ENCODE data around the gene PPDPF. TPM values are rescaled to one million over a fixed set of nuclear protein-coding genes. Genes with fewer than 3 reads are reported as not detected.

PPDPF gene
- total RNA-seq, 1 experiment from 2014 or later = 79.7 TPM

DNA sequence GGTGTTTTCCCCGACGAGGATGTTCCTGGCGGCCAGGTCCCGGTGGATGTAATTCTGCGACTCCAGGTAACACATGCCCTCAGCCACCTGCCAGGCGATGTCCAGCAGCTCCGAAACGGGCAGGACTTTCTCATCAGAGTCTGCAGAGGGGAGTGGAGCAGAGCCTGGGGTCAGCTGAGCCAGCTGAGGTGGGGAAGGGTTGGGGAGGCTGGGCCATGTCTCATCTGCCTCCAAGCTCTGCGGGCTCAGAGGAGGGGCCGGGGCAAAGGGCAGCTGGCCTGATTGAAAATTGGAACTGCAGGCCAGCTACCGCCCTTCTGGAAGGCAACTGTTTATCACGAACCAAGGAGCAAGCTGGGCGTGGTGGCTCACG lies 10.2 kb downstream of the PPDPF start:
- Histone ChIP-seq H3K4me3 (ENCODE audit: insufficient read depth, low read depth, low read length) (no peak overlapping the region), H3K27me3 (ENCODE audit: control insufficient read depth, insufficient read depth, low read length) (no peaks in the 10 kb centered on the region), H3K36me3 (replicated peaks; ENCODE audit: control insufficient read depth, insufficient read depth, low read length) (no peaks in the 10 kb centered on the region)
- DNase-seq = peak; percentile 53

- Histone ChIP-seq H3K36me3 (replicated peaks; ENCODE audit: control insufficient read depth, insufficient read depth, low read length) (no peaks in the 10 kb centered on the region), H3K27me3 (ENCODE audit: control insufficient read depth, insufficient read depth, low read length) (no peaks in the 10 kb centered on the region), H3K4me3 (ENCODE audit: insufficient read depth, low read depth, low read length) (no peak overlapping the region)
- peak; percentile 56 for DNase-seq
Observed at GRCh38 chr20:63531686-63532448, 11.3 kb downstream of the PPDPF start.

- Histone ChIP-seq H3K36me3 (replicated peaks; ENCODE audit: control insufficient read depth, insufficient read depth, low read length) (no peaks in the 10 kb centered on the region), H3K27me3 (ENCODE audit: control insufficient read depth, insufficient read depth, low read length) (no peaks in the 10 kb centered on the region), H3K4me3 (ENCODE audit: insufficient read depth, low read depth, low read length) (no peak overlapping the region)
- DNase-seq = peak; percentile 50
Observed at GRCh38 chr20:63532449-63532971, 11.9 kb downstream of the PPDPF start.

DNA sequence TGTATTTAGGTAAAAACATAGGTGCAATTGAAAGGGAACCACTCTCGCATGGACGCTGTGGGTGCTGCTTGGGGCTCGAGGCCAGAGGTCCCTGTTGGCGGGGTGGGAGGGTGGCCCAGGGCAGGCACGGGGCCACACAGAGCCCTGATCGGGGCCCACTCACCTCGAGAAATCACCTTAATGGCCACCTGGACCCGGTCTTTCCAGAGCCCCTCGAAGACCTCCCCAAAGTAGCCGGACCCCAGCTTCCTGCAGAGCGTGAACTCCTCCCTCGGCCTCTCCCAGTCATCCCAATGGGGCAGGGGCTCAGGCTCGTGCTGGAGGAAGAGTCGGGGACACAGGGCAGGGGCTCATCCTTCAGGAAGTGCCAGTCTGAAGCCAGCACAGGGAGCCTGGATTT lies 12.8 kb downstream of the PPDPF start:
- Histone ChIP-seq H3K27me3 (ENCODE audit: control insufficient read depth, insufficient read depth, low read length) (no peaks in the 10 kb centered on the region), H3K36me3 (replicated peaks; ENCODE audit: control insufficient read depth, insufficient read depth, low read length) (no peaks in the 10 kb centered on the region), H3K4me3 (ENCODE audit: insufficient read depth, low read depth, low read length) (no peak overlapping the region)
- DNase-seq = peak; percentile 61

GRCh38 chr20:63533871-63534393 lies 13.4 kb downstream of the PPDPF start:
- no peak overlapping the region for H3K4me3 ChIP-seq (ENCODE audit: insufficient read depth, low read depth, low read length)
- no peaks in the 10 kb centered on the region for H3K36me3 ChIP-seq (replicated peaks; ENCODE audit: control insufficient read depth, insufficient read depth, low read length)
- no peaks in the 10 kb centered on the region for H3K27me3 ChIP-seq (ENCODE audit: control insufficient read depth, insufficient read depth, low read length)
- DNase-seq = peak; percentile 75

GRCh38 chr20:63534427-63534830 lies 13.9 kb downstream of the PPDPF start:
- Histone ChIP-seq H3K36me3 (replicated peaks; ENCODE audit: control insufficient read depth, insufficient read depth, low read length) (no peaks in the 10 kb centered on the region), H3K4me3 (ENCODE audit: insufficient read depth, low read depth, low read length) (no peak overlapping the region), H3K27me3 (ENCODE audit: control insufficient read depth, insufficient read depth, low read length) (no peaks in the 10 kb centered on the region)
- DNase-seq = peak; percentile 80

DNA sequence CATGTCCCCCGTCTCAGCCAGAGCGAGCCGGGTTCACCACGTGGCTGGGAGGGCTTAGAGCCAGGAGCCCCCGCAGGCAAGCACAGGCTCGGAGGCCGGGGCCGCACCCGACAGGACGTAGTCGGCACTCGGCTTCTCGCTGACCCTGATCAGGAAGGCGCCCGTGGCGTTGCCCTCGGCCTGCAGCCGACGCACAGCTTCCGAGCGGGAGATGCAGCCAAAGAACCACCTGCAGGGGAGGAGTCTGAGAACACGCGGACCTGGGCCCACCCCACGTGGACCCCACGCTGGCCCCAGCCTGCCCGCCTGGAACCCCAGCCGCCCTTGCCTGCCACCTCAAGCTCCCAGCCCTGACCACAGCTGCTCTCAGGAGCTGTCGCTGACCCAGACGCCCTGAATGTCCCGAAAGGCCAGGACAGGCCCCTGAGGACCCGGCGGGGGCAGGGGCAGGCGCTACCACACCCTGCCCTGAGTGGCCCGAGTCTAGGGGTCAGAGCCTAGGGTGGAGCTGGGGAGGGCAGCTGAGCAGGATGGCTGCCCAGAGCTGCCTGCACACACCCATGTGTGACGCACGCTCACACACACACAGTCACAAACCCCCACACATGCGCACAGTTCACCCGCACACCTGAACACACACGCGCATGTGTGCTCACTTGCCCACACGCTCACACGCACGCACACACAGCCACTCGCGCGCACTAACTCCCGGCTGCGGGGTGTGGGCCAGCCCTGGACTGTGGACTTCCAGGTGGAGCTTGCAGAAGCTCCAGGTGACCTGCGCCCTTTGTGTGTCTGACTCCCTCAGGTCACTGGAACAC lies 14.5 kb downstream of the PPDPF start:
- no peak overlapping the region for H3K4me3 ChIP-seq (ENCODE audit: insufficient read depth, low read depth, low read length)
- no peaks in the 10 kb centered on the region for H3K27me3 ChIP-seq (ENCODE audit: control insufficient read depth, insufficient read depth, low read length)
- no peak for DNase-seq
- no peaks in the 10 kb centered on the region for H3K36me3 ChIP-seq (replicated peaks; ENCODE audit: control insufficient read depth, insufficient read depth, low read length)

GRCh38 chr20:63536241-63536977 lies 15.8 kb downstream of the PPDPF start:
- Histone ChIP-seq H3K27me3 (ENCODE audit: control insufficient read depth, insufficient read depth, low read length) (no peaks in the 10 kb centered on the region), H3K36me3 (replicated peaks; ENCODE audit: control insufficient read depth, insufficient read depth, low read length) (no peaks in the 10 kb centered on the region), H3K4me3 (ENCODE audit: insufficient read depth, low read depth, low read length) (no peak overlapping the region)
- DNase-seq = no peak

GRCh38 chr20:63536997-63537524 lies 16.5 kb downstream of the PPDPF start, which contains the start of gene PTK6:
Gene PTK6, minus strand, starts transcription at chr20:63537376. Its CDS starts 62 bp downstream, at chr20:63537314.
- no peaks in the 10 kb centered on the region for H3K27me3 ChIP-seq (ENCODE audit: control insufficient read depth, insufficient read depth, low read length)
- DNase-seq = no peak
- H3K4me3 ChIP-seq (ENCODE audit: insufficient read depth, low read depth, low read length) = peak within 1 kb of the TSS; percentile 21
- no peaks in the 10 kb centered on the region for H3K36me3 ChIP-seq (replicated peaks; ENCODE audit: control insufficient read depth, insufficient read depth, low read length)

- H3K27me3 ChIP-seq (ENCODE audit: control insufficient read depth, insufficient read depth, low read length) = no peaks in the 10 kb centered on the region
- H3K4me3 ChIP-seq (ENCODE audit: insufficient read depth, low read depth, low read length) = peak overlapping the region; percentile 21
- peak; percentile 100 for DNase-seq
- no peaks in the 10 kb centered on the region for H3K36me3 ChIP-seq (replicated peaks; ENCODE audit: control insufficient read depth, insufficient read depth, low read length)
Observed at GRCh38 chr20:63537525-63538203, 17.1 kb downstream of the PPDPF start.

DNA sequence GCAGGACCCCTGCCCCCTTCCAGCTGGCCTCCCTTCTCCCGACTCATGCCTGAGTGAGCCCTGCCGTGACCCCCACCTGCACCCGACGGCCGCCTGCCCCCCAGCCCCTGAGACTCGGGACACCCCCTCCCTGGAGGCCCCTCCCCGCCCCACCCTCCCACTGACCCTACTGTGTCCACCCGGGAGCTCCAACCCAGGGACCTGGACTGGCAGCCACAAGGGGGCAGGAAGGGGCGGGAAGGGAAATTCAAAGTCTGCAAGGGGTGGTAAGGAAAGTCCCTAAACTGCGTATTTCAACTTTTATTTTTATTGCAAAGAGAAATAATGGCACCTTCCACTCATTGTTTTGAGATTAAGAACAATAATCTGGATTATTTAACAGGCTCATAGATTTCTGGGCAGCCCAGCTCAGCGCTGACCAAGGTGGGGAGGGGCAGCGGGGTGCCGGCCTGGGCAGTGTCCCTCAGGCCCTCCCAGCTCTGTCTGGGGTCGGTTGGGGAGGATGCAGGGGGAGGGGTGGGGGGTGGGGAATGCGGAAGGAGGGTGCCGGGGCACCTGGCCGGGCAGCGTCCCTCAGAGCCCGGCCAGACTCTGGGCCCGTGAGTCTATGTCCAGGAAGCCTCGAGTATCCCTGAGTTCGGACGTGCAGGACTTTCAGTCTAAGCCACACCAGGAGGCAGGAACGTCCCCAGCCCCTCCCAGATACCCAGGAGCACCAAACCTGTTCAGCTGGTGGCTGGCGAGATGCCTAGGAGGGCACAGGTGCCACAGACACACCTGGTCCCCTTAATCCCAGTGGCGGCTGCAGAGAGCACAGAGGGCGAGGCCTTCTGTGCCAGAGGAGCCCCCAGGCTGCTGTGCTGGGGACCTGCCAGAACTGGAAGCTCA lies 17.9 kb downstream of the PPDPF start:
- peak; percentile 84 for DNase-seq

DNA sequence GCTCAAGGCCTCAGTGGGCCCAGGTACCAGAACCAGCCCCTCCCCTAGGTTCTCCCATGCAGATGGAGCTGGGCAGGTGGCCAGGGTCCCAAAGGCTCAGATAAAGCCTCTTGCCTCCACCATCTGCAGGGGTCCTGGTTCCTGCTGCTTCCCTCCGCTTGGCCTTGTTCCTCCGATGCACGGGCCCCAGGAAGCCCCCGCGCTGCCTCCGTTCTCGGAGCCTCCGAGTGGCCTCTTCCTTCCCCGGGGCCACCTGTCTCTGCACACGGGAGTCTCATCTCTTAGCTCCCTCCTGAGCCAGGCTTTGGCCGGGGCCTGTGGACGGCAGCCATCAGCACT lies 18.5 kb downstream of the PPDPF start:
- no peak for DNase-seq
- Histone ChIP-seq H3K36me3 (replicated peaks; ENCODE audit: control insufficient read depth, insufficient read depth, low read length) (no peaks in the 10 kb centered on the region), H3K4me3 (ENCODE audit: insufficient read depth, low read depth, low read length) (no peak overlapping the region), H3K27me3 (ENCODE audit: control insufficient read depth, insufficient read depth, low read length) (no peaks in the 10 kb centered on the region)

More for the DNA sequence above, 17.9 kb downstream of the PPDPF start:
- no peaks in the 10 kb centered on the region for H3K36me3 ChIP-seq (replicated peaks; ENCODE audit: control insufficient read depth, insufficient read depth, low read length)
- no peaks in the 10 kb centered on the region for H3K27me3 ChIP-seq (ENCODE audit: control insufficient read depth, insufficient read depth, low read length)
- H3K4me3 ChIP-seq (ENCODE audit: insufficient read depth, low read depth, low read length) = peak overlapping the region; percentile 21

Measured in H7 (cell line).